DMS114 treated with DMSO at 0.1 percent for 48 hours (cell line): ENCODE data around the gene CYP3A5.

ENCODE experiments used
- DNase-seq: peaks from one replicate; lab custom pipeline; 2025; ENCODE audit not compliant: unreplicated experiment; lab: John Stamatoyannopoulos, UW

CYP3A5 gene

DNA sequence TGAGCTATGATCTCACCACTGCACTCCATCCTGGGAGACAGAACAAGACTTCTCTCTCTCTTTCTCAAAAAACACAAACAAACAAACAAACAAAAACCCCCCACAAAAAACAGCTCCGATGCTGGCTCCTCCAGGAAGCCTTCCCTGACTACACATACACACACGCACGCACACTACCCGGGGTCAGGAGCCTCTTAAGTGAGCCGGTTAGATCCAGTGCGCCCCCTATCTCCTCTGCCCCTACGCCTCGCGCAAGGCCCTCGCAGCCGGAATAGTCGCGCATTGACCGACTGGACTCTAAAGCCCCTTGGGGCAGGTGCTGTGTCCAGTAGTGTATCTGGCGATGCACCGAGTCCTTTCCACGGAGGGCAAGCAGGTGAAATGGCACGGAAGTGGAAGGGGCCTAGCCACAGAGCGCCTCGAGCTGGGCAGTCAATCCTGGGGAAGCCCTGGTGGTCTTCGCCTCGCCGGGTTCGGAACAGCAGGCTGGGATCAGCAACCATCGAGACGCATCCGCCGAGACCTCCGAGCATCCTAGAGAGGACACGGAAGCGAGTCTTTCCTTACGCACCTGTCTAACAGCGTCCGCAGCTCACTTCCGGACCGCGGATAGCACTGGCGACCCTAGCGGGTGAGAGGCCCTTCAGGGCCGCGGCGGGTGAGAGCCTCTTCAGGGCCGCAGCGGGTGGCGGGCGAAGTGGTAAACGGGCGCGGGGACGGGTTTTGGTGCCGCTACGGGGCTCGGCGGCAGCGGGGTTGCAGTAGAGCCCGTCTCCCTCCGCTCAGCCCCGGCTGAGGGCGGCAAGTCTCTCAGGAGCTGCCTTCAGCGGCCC, 63.2 kb downstream of the CYP3A5 start, which contains the start of gene ZSCAN25:
TSS of gene ZSCAN25 (plus strand) at position 588 of the 833 bp plus-strand sequence. CDS start 2,661 bp downstream, outside the sequence.
- DNase-seq: peak; percentile 82

DNA sequence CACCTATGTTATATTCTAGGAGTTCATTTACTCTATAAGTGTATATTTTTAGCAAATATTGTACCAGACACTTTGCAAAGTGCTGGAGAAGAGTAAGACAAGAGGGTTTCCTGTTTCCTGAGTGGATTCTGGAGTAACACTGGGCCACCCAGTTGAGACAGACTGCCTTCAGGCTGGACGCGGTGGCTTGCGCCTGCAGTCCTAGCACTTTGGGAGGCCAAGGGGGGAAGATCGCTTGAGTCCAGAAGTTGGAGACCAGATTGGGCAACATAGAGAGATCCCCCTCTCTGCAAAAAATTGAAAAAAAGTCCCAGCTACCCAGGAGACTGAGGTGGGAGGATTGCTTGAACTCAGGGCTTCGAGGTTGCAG, 63.8 kb downstream of the CYP3A5 start:
- no peak for DNase-seq

DNA sequence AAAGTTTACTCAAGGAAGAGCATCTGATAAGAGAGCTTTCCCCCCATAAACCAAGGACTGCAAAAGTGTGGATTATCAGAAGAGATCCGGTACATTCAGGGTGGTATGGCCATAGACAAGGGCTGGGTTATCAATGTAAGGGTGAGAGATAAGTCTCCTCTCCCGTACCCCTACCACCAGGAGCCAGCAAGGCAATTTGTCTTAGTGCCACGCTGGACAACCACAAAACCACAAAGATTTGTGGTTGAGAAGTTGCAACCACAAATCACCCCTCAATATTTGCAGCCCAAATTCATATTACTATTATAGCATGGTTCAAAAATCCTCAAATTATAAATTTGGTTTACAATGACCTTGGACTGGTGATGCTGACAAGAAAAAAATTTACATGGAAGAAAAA, 65.3 kb downstream of the CYP3A5 start:
- DNase-seq: no peak

DNA sequence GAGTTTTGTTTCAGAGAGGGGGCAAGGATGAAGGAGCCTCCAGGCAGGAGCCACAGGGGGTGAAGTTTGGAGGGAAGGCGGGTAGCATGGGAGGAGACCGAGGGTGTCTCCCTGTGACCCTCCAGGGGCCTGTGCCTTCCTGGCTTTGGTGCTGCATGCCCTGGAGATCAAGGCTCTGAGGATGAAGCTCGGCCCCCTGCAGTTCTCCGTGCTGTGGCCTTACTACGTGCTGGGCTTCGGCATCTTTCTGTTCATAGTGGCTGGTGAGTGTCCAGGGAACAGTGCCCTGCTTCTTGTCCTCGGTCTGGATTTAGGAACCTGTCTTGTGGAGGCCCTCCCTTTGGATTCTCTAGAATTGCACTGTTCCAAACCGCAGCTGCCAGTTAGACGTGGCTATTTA, 72.2 kb downstream of the CYP3A5 start:
- DNase-seq: no peak

DNA sequence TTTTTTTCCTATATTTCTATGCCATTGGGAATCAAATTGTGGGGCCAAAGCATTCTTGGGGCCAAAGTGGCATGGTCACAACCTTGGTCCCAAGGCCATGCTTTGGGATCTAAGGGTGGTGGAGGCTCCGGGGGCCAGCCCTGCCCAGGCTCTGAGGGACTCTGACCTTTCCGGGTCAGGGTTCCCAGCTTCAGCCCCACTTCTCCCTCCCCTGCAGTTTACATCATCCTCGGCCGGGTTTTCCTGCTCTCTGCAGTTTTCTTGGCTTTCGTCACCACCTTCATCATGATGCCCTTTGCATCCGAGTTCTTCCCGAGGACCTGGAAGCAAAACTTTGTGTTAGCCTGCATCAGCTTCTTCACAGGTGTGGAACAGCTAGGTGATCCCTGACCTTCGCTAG, 73.3 kb downstream of the CYP3A5 start:
- DNase-seq: no peak

DNA sequence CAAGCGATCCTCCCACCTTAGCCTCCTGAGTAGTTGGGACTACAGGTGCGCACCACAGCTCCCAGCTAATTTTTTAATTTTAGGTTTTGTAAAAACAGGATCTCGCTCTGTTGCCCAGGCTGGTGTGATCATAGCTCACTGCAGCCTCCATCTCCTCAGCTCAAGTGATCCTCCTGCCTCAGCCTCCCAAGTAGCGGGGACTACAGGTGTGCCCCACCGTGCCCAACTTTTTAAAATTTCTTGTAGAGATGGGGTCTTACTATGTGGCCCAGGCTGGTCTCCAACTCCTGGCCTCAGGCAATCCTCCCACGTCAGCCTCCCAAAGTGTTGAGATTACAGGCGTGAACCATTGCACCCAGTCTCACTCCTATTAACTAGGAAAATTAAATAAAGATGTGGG, 74.3 kb downstream of the CYP3A5 start:
- no peak for DNase-seq

DNA sequence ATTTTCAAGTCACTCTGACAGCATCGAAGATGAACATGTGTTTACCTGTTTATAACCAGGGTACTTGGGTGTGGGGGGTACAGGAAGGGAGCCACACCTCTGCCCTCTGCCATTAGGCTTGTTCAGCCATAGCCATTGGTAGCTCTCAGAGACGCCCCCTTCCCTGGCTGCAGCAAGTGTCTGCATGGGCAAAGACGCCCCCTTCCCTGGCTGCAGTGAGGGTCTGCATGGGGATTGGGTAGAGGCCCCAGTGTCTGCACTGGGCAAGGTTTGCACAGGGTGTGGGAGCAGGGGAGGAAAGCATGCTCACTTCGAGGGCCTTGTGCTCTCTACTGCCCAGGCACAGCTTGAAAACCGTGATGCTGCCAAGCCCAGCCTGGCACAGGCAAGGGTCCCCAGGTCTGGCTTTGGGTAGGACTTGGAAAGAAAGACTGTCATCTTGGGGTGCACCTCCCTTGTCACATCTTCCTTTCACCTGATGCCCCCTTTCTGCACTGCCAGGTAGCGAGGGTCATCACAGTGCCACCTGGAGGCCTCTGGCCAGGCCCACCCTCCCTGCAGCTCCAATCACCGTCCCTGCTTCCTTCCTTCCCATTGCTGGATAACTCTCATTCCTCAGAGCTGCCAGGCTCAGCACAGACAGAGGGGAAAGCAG, 78.0 kb downstream of the CYP3A5 start:
- DNase-seq: no peak

DNA sequence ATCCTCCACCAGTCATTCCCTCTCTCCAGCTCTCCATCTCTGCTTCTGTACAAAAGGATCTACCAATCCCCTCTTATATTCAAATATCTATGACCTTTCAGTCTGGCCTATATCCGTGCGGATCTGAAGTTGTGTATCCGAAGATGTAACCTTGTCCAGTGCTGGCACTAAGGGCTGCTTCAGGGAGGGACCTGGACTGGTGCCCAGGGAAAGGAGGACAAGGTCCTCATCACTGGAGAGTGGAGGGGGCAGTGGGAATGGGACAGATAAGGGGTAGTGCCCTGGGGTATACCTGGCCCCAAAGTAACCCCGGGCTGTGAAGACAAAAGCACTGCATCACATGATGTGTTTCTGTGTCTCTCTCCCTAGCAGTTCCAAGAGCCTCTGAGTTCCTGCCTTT, 80.0 kb downstream of the CYP3A5 start:
- no peak for DNase-seq
